Hepatocyte (in vitro differentiated cells): ENCODE data around the gene EPHB2. TPM values are rescaled to one million over a fixed set of nuclear protein-coding genes. Genes with fewer than 3 reads are reported as not detected.

Experiments
- DNase-seq: peaks from one replicate; pipeline ENCODE4 v3.0.0-alpha.2; 2016; ENCODE audit warnings: low spot score
- H2AFZ ChIP-seq: fragments of 200-600 bp; sonication (generic); 2 replicates; pipeline ENCODE4 v1.6.0; 2016; ENCODE audit warnings: antibody characterized with exemption, mild to moderate bottlenecking
- H3K27ac ChIP-seq: fragments of 200-600 bp; sonication (generic); 2 replicates; pipeline ENCODE4 v1.5.1; 2016; ENCODE audit warnings: mild to moderate bottlenecking
- H3K27me3 ChIP-seq: fragments of 200-600 bp; sonication (generic); 2 replicates; pipeline ENCODE4 v1.6.1; 2016
- H3K36me3 ChIP-seq: fragments of 200-600 bp; sonication (generic); replicated peaks from 2 replicates; pipeline ENCODE4 v1.5.1; 2016; ENCODE audit warnings: low read depth; ENCODE audit not compliant: insufficient read depth
- H3K4me1 ChIP-seq: fragments of 200-600 bp; sonication (generic); 2 replicates; pipeline ENCODE4 v1.5.1; 2016; ENCODE audit warnings: mild to moderate bottlenecking, moderate library complexity; ENCODE audit not compliant: insufficient read depth
- H3K4me2 ChIP-seq: fragments of 200-600 bp; sonication (generic); 2 replicates; pipeline ENCODE4 v1.6.0; 2016
- H3K4me3 ChIP-seq: fragments of 200-600 bp; sonication (generic); 2 replicates; pipeline ENCODE4 v1.5.1; 2016; ENCODE audit warnings: mild to moderate bottlenecking
- H3K79me2 ChIP-seq: fragments of 200-600 bp; sonication (generic); 2 replicates; pipeline ENCODE4 v1.6.0; 2017; ENCODE audit warnings: mild to moderate bottlenecking
- H3K9me2 ChIP-seq: fragments of 200-600 bp; sonication (generic); replicated peaks from 2 replicates; pipeline ENCODE4 v1.6.0; 2017; ENCODE audit warnings: mild to moderate bottlenecking; ENCODE audit not compliant: insufficient read depth
- H3K9me3 ChIP-seq: fragments of 200-600 bp; sonication (generic); 2 replicates; pipeline ENCODE4 v1.5.1; 2016; ENCODE audit warnings: low read depth, mild to moderate bottlenecking
- H4K20me1 ChIP-seq: fragments of 200-600 bp; sonication (generic); 2 replicates; pipeline ENCODE4 v1.6.0; 2016; ENCODE audit warnings: mild to moderate bottlenecking; ENCODE audit not compliant: insufficient read depth, poor library complexity, severe bottlenecking
- EZH2 ChIP-seq: fragments of 200-600 bp; sonication (generic); IDR thresholded peaks from 2 replicates; pipeline ENCODE4 v1.6.1; 2016; ENCODE audit warnings: antibody characterized with exemption, mild to moderate bottlenecking, borderline replicate concordance
- EZH2phosphoT487 ChIP-seq: fragments of 200-600 bp; sonication (generic); IDR thresholded peaks from one replicate; pipeline ENCODE4 v1.6.1; 2018; ENCODE audit warnings: antibody characterized with exemption, mild to moderate bottlenecking, low read depth, moderate library complexity; ENCODE audit not compliant: unreplicated experiment, severe bottlenecking
- WGBS: methylation state at CpG from one replicate; pipeline ENCODE4 v1.1.6; 2016; ENCODE audit warnings: low lambda C conversion rate; ENCODE audit errors: missing lambda C conversion rate; 5-methylcytosine and 5-hydroxymethylcytosine counted together
- polyA plus RNA-seq: library from polyadenylated mRNA; unstranded; fragments of >200 nt; fragmentation: Nextera tagmentation; extraction: Ambion mirVana; gene quantifications from 2 replicates; pipeline ENCODE4 v1.2.1, GENCODE V29; 2016
- total RNA-seq: library from RNA; depleted of rRNA; stranded (reverse); fragments of >200 nt; gene quantifications from 2 replicates; pipeline ENCODE4 v1.2.3, GENCODE V29; 2014
- TF ChIP-seq, protein P1 (sequence below): fragments of 200-600 bp; sonication (generic); IDR thresholded peaks from 2 replicates; pipeline ENCODE4 v1.5.1; 2016; ENCODE audit warnings: antibody characterized with exemption, mild to moderate bottlenecking; ENCODE audit not compliant: poor library complexity

EPHB2 gene
- total and polyA plus RNA-seq, 2 experiments from 2014 or later, result 17.2 to 18.3 TPM

DNA sequence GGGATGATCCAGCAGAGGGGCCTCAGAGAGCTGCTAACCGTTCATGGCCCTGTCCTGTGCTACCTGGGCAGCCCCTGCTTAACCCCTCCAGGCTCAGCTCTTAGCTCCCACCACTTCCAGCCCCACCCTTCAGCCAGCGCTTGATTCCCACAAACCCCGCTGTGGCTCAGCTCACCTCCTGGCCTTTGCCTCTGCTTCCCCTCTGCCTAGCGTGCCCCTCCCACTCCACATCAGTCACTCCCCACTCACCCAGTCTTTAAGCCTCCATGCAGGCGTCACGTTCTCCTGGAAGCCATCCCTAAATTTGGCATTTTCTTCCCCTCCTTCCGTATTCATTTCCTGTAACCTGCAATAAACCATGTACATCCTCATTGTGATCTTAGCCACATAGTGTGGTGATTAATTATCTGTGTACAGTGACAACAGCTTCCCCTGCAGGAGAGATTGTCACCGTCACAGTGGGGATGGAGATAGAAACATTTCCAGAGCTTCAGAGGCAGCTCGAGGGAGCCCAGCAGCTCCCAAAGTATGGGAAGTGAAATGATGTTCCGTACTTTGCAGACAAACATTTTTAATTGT lies 65.5 kb downstream of the EPHB2 start:
- no peaks in the 10 kb centered on the region for H3K36me3 ChIP-seq
- H3K79me2 ChIP-seq, result no peaks in the 10 kb centered on the region
- no peaks in the 10 kb centered on the region for H3K9me2 ChIP-seq
- H2AFZ ChIP-seq, result no peak overlapping the region
- H3K4me1 ChIP-seq, result peaks cover 12% of the 10 kb centered on the region
- H4K20me1 ChIP-seq, result peaks cover 6% of the 10 kb centered on the region
- no peaks in the 10 kb centered on the region for H3K9me3 ChIP-seq
- H3K27ac ChIP-seq, result no peak overlapping the region
- H3K27me3 ChIP-seq, result no peaks in the 10 kb centered on the region
- no peak for TF ChIP-seq EZH2phosphoT487
- TF ChIP-seq, protein P1, sequence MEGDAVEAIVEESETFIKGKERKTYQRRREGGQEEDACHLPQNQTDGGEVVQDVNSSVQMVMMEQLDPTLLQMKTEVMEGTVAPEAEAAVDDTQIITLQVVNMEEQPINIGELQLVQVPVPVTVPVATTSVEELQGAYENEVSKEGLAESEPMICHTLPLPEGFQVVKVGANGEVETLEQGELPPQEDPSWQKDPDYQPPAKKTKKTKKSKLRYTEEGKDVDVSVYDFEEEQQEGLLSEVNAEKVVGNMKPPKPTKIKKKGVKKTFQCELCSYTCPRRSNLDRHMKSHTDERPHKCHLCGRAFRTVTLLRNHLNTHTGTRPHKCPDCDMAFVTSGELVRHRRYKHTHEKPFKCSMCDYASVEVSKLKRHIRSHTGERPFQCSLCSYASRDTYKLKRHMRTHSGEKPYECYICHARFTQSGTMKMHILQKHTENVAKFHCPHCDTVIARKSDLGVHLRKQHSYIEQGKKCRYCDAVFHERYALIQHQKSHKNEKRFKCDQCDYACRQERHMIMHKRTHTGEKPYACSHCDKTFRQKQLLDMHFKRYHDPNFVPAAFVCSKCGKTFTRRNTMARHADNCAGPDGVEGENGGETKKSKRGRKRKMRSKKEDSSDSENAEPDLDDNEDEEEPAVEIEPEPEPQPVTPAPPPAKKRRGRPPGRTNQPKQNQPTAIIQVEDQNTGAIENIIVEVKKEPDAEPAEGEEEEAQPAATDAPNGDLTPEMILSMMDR, result no peak
- no peak for TF ChIP-seq EZH2
- H3K4me2 ChIP-seq, result no peak overlapping the region
- no peak overlapping the region for H3K4me3 ChIP-seq
- 65% methylated on average over 9 of the region's 10 CpGs for WGBS
- DNase-seq, result no peak

DNA sequence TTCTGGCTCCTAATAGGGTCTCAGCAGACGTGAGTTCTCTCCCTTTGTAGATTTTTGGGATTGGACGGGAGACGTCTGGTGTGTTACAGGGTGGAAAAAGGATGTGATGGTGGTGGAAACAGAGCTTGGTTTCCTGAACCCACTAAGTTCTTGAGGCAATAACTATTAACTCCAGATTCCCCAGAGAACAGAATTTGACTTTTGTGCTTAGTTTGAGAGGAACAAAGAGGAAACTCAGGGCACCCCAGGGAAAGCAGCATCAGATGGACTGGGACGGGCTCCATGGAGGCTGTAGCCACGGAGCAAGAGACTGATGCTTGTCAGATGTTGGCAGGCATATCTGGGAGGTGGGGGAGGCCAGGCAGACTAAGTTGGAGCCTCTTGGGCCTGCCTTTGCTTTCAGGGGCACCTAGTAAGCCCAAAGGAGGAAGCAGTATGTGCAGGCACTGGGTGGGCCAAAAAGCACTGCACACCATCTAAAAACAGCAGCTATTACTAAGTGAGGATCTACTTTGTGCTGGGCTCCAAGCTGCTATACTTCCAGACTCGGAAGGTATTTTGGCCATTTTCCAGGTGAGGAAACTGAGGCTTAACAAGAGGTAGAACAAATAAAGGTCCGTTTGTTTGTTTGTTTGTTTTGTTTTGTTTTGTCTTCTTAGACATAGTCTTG lies 66.9 kb downstream of the EPHB2 start:
- DNase-seq, result no peak
- no peaks in the 10 kb centered on the region for H3K9me2 ChIP-seq
- H3K36me3 ChIP-seq, result no peaks in the 10 kb centered on the region
- no peak for TF ChIP-seq EZH2
- TF ChIP-seq, protein P1, result no peak
- TF ChIP-seq EZH2phosphoT487, result no peak
- no peaks in the 10 kb centered on the region for H3K79me2 ChIP-seq
- no peaks in the 10 kb centered on the region for H3K9me3 ChIP-seq
- no peak overlapping the region for H3K4me3 ChIP-seq
- WGBS, result 76% methylated on average over 7 of the region's 7 CpGs
- H3K4me1 ChIP-seq, result peaks cover 12% of the 10 kb centered on the region
- no peak overlapping the region for H3K27ac ChIP-seq
- H2AFZ ChIP-seq, result no peak overlapping the region
- peaks cover 6% of the 10 kb centered on the region for H4K20me1 ChIP-seq
- no peak overlapping the region for H3K4me2 ChIP-seq
- H3K27me3 ChIP-seq, result no peaks in the 10 kb centered on the region

DNA sequence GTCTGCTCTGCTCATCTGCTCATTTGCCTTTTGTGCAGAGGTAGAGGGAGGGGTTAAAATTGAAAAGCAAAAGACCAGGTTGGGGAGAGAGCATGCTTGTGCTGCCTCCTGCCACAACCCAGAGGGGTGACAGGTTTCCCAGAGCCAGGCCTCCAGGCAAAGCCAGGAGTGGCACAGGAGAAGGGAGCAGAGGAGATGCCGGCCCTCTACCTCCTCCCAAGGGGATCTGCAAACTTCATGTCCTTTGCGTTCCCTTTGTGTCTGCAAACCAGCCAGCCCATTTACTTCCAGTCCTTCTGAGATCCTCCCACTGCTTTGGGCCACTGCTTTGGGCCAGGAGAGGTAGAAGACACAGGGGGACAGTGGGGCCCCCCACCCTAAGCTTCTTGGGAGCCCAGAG lies 67.8 kb downstream of the EPHB2 start:
- no peaks in the 10 kb centered on the region for H3K79me2 ChIP-seq
- H3K36me3 ChIP-seq, result no peaks in the 10 kb centered on the region
- TF ChIP-seq EZH2phosphoT487 (no peak), EZH2 (no peak)
- TF ChIP-seq, protein P1, result no peak
- H3K27ac ChIP-seq, result no peak overlapping the region
- H3K27me3 ChIP-seq, result no peaks in the 10 kb centered on the region
- H3K4me3 ChIP-seq, result no peak overlapping the region
- no peak overlapping the region for H3K4me2 ChIP-seq
- WGBS, result 76% methylated on average over 2 of the region's 2 CpGs
- H3K9me3 ChIP-seq, result no peaks in the 10 kb centered on the region
- peaks cover 6% of the 10 kb centered on the region for H4K20me1 ChIP-seq
- no peaks in the 10 kb centered on the region for H3K9me2 ChIP-seq
- H3K4me1 ChIP-seq, result peaks cover 12% of the 10 kb centered on the region
- DNase-seq, result no peak
- H2AFZ ChIP-seq, result no peak overlapping the region
